HG02840 (cell line): Measurements from ENCODE around the gene TPK1.
A peak's percentile ranks its signal among the peaks of the same experiment; 100 is the strongest.
"Not testable (repeated sequence)": the region's sequence is repeated elsewhere in the genome, so short reads cannot be mapped to it uniquely, and the experiment has no call there.

Experiments
- ATAC-seq: cut with Tn5 transposase; IDR thresholded peaks from one replicate; pipeline ENCODE4 v1.9.1; 2021; ENCODE audit warnings: mild to moderate bottlenecking, moderate library complexity, moderate number of reproducible peaks; ENCODE audit not compliant: unreplicated experiment, low FRiP score

The TPK1 gene

DNA sequence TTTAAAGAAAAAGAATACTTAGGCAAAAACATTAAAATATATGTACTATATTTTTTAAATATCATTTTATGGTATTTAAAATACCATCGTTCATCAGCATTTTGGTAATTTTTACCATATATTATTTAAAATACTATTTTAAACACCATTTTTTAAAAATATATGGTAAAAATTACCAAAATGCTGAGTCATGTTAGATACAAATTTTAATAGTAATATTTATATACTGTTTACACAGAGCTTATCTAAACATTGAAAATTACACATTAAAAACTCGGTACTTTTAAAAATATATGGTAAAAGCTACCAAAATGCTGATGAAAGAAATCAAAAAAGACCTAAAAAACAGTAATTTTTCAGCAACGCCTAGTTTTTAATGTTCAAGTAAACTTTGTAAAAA lies 105.6 kb downstream of the TPK1 start:
- no peak for ATAC-seq

DNA sequence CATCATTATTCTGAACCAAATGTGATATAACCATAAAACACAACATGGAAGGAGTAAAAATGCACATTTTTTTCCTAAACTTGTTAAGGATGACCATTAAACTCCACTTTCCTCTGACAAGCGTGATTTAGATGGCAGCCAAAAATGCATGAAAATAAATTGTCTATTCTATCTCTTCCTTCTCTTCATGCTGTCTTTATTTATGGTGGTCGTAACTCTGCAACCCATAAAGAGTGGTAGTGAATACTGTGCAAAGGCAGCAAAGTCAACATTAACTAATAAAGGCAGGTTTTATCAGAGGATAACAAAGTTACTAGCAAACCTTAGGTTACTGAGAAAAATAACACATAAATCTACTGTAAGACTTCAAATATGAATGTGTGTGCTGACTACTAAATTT lies 106.6 kb downstream of the TPK1 start:
- ATAC-seq: no peak

- ATAC-seq: no peak
These were observed 107.3 kb downstream of the TPK1 start for GRCh38 chr7:144728551-144728950.

- not testable (repeated sequence) for ATAC-seq
These were observed 109.0 kb downstream of the TPK1 start for GRCh38 chr7:144726840-144727239.

GRCh38 chr7:144725070-144725469 lies 110.8 kb downstream of the TPK1 start:
- ATAC-seq: peak; percentile 100

GRCh38 chr7:144723301-144723700 lies 112.6 kb downstream of the TPK1 start:
- no peak for ATAC-seq

DNA sequence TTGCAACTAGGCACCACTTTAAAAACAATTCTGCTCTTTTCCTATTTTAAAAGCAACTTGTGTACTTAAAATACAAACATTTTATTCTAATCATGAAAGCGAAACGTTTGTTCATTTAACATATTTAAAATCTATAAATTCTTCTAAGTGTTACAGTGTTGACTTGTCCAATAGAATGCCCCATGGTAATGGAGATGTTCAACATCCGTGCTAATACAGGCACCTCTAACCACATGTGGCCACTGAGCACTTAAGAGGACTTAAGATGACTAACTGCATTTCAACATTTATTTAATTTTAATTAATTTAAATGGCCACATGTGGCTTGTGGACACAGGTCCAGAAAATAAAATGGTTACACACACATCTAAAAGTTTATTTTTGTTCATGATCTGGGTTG lies 115.1 kb downstream of the TPK1 start:
- ATAC-seq: no peak

DNA sequence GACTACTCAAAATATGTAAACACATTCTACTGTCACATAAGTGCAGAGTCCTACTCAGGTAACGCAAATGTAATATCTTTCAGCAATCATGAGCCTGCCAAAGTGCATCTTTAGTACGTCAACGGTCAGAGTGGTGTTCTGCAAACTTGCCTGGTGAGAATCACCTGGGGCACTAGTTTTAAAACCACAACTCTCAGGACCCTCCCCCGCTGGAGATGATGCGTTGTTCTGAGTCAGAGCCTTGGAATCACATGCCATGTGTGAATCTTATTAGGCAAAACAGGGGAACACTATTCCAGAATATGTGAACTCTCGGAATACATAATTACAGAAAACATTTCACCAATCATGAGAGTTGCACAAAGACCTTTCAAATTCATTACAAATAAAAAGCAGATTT lies 115.7 kb downstream of the TPK1 start:
- no peak for ATAC-seq

GRCh38 chr7:144717720-144718119 lies 118.1 kb downstream of the TPK1 start:
- no peak for ATAC-seq

DNA sequence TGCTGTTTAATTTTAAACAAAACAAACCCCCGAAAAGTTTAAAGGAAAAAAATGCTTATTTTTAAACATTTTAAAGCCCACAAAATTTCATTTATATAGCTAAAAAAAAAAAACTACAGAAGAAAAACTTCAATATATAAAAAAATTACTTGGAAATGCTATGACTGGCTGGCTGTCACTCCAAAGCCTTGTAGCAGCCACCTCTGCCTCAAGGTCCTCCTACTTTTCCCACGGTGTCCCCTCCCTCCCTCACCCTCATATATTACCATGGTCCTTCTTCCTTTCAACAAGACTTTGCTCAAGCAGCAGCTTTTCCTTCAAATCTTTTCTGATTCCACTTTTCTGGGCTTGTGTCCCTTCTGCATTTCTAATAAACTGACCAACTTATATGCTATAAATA lies 122.0 kb downstream of the TPK1 start:
- ATAC-seq: no peak

GRCh38 chr7:144710791-144711190 lies 125.1 kb downstream of the TPK1 start:
- no peak for ATAC-seq

- no peak for ATAC-seq
These were observed 126.8 kb downstream of the TPK1 start for GRCh38 chr7:144709066-144709465.

DNA sequence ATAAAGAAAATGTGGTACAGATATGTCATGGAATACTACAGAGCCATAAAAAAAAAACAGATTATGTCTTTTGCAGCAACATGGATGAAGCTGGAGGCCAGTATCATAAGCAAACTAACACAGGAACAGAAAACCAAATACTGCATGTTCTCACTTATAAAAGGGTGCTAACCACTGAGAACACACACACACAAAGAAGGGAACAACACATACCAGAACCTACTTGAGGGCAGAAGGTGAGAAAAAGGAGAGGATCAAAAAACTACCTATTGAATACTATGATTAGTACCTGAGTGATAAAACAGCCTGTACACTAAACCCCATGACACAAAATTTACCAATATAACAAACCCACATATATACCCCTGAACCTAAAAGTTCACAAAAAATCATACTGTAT lies 144.6 kb downstream of the TPK1 start:
- ATAC-seq: no peak

GRCh38 chr7:144682581-144683280 lies 153.1 kb downstream of the TPK1 start:
- ATAC-seq: no peak

DNA sequence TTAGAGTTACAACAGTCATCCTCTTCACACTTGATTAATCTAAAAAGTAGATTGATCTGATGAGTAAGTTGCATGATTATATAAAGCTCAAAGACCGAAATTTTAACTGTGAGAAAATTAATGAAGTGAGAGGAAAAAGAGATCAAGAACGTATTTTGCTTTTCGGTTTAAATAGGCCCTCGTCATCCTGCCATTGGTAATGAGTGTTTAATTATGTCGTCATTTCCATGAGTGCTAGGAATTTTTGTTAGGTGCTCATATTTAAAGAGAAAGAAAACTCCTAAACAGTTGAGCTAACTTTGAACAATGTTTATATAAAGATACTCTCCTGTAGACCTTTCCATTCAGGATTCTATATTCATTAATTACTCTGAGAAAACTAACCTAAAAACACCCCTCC lies 159.4 kb downstream of the TPK1 start:
- ATAC-seq: no peak

DNA sequence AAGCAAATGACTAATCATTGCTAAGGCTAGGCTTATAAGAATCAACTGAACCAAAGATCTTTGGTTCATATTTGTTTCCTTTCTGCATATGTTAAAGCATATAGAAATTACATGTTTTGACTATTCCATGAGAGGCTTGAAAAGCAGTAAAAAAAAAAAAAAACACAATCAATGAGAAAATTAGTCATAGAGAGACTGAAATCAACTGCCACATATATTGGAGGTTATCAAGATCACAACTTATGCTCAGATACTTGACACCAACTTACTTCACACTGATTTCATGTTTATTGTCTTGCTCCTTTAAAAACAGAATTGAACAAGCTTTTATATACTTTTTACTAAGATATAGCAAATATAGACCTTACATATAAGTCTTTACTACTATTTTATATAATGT lies 161.3 kb downstream of the TPK1 start:
- ATAC-seq: no peak

DNA sequence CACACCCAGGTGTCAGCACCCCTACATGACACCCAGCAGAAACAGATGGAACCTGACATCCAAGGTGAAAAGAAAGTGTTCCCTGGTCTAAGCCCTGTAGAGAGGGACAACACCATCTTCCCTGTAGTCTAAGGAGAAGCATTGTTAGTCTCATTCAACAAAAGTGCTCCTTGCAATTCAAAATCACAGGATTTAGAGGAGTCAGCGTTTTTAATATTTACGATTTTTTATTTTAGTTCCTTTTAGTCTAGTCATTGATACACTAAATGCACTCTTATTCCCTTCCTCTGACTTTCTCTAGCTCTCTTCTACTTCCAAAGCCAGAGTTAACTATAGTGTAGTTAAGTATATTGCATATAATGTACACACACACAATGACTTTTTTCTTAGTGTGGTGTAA lies 163.0 kb downstream of the TPK1 start:
- no peak for ATAC-seq

GRCh38 chr7:144671429-144671828 lies 164.4 kb downstream of the TPK1 start:
- ATAC-seq: no peak

GRCh38 chr7:144670218-144670617 lies 165.6 kb downstream of the TPK1 start:
- no peak for ATAC-seq

DNA sequence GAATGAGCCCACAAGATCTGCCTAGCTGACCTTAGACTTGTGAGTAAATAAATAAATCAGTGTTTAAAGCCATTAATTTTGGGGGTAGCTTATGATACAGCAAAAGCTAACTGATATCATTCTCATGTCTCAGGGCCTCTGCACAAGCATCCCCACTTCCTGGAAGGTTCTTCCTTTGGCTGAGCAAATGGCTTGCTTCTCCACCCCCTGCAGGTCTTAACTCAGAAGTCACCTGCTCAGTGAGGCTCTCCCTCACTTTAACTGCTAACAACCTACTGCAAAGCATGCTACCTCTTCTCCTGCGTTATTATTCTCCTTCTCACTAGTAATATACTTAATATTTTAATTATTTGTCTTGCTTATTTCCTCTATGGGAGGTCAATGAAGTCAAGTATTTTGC lies 167.3 kb downstream of the TPK1 start:
- no peak for ATAC-seq

GRCh38 chr7:144665689-144666381 lies 170.0 kb downstream of the TPK1 start:
- ATAC-seq: no peak

GRCh38 chr7:144659211-144659610 lies 176.6 kb downstream of the TPK1 start:
- ATAC-seq: no peak
